GM10248 (cell line): ENCODE data around the gene FAM13B.
"Not testable (repeated sequence)": the region's sequence is repeated elsewhere in the genome, so short reads cannot be mapped to it uniquely, and the experiment has no call there.

Experiments used
- CTCF ChIA-PET: fragments of 300-600 bp; sonication (Branson Sonifier 250); formaldehyde crosslinking; extraction: SDS; loops from one replicate; lab custom pipeline; 2021; ENCODE audit warnings: antibody characterized with exemption; lab: Yijun Ruan, JAX
- POLR2A ChIA-PET: fragments of 350-650 bp; sonication (Branson Sonifier 250); formaldehyde crosslinking; extraction: SDS; loops from one replicate; lab custom pipeline; 2020; ENCODE audit warnings: antibody characterized with exemption; lab: Yijun Ruan, JAX
- DNase-seq: peaks from one replicate; pipeline ENCODE4 v3.0.0; 2012; ENCODE audit errors: extremely low spot score
- CTCF ChIP-seq: IDR thresholded peaks from 2 replicates; pipeline ENCODE4 v1.5.1; 2012; ENCODE audit warnings: mild to moderate bottlenecking, low read depth; ENCODE audit errors: extremely low read depth, missing control alignments, control extremely low read depth

The FAM13B gene

GRCh38 chr5:138067945-138068344 lies 35.1 kb upstream of the FAM13B start:
- no peak for TF ChIP-seq CTCF
- CTCF ChIA-PET = interaction anchor here (0.8 to 9.9 kb wide), 21 partner anchors 10 to 438 kb away, joined by 3 to 165 read pairs (median 6); partner anchors contain the start of genes FAM13B, NME5 and PKD2L2
- POLR2A ChIA-PET = interaction anchor here (0.6 to 0.7 kb wide), 2 partner anchors 12 to 479 kb away, joined by 5 to 6 read pairs; no protein-coding TSS in a partner anchor
- no peak for DNase-seq

GRCh38 chr5:138065102-138065501 lies 32.2 kb upstream of the FAM13B start:
- ChIA-PET CTCF (interaction anchor here (0.7 to 9.9 kb wide), 16 partner anchors 8 to 436 kb away, joined by 3 to 165 read pairs (median 4); partner anchors contain the start of gene FAM13B), POLR2A (no interaction called here)
- DNase-seq = no peak
- TF ChIP-seq CTCF = no peak

GRCh38 chr5:138064526-138064925 lies 31.6 kb upstream of the FAM13B start:
- no peak for TF ChIP-seq CTCF
- POLR2A ChIA-PET = interaction anchor here (0.6 kb wide), 1 partner anchor 1288 kb away, joined by 4 read pairs; no protein-coding TSS in a partner anchor

GRCh38 chr5:138054847-138055558 lies 22.1 kb upstream of the FAM13B start:
- no peak for TF ChIP-seq CTCF
- CTCF ChIA-PET = interaction anchor here (1.2 to 5.0 kb wide), 4 partner anchors 14 to 22 kb away, joined by 3 to 30 read pairs (median 17); no protein-coding TSS in a partner anchor
- POLR2A ChIA-PET = no interaction called here
- DNase-seq = no peak

More at GRCh38 chr5:138064526-138064925, 31.6 kb upstream of the FAM13B start:
- DNase-seq = no peak
- CTCF ChIA-PET = interaction anchor here (0.7 to 9.9 kb wide), 15 partner anchors 13 to 435 kb away, joined by 3 to 165 read pairs (median 5); partner anchors contain the start of gene FAM13B

- CTCF ChIA-PET = interaction anchor here (1.2 to 5.0 kb wide), 5 partner anchors 14 to 80 kb away, joined by 3 to 30 read pairs (median 16); no protein-coding TSS in a partner anchor
- POLR2A ChIA-PET = no interaction called here
- DNase-seq = peak; percentile 37
- no peak for TF ChIP-seq CTCF
Measured at GRCh38 chr5:138054206-138054605, 21.3 kb upstream of the FAM13B start.

- ChIA-PET POLR2A (no interaction called here), CTCF (interaction anchor here (1.4 to 5.0 kb wide), 4 partner anchors 14 to 80 kb away, joined by 3 to 30 read pairs (median 17); no protein-coding TSS in a partner anchor)
- no peak for TF ChIP-seq CTCF
- no peak for DNase-seq
Measured at GRCh38 chr5:138053554-138053953, 20.7 kb upstream of the FAM13B start.

- ChIA-PET CTCF (interaction anchor here (1.1 to 5.0 kb wide), 5 partner anchors 13 to 38 kb away, joined by 3 to 30 read pairs (median 4); no protein-coding TSS in a partner anchor), POLR2A (interaction anchor here (0.6 kb wide), 1 partner anchor 301 kb away, joined by 4 read pairs; no protein-coding TSS in a partner anchor)
- not testable (repeated sequence) for DNase-seq
Measured at GRCh38 chr5:138052718-138053117, 19.8 kb upstream of the FAM13B start.
